Fibroblast of mammary gland (primary cell): ENCODE measurements around the gene ACO2.

Experiments
- DNase-seq: peaks from one replicate; pipeline ENCODE4 v3.0.0-alpha.2; 2010; ENCODE audit warnings: low read depth
- H3K4me3 ChIP-seq: 2 replicates; pipeline ENCODE4 v1.5.1; 2011; ENCODE audit warnings: low read depth, mild to moderate bottlenecking, low read length, moderate library complexity; ENCODE audit not compliant: control insufficient read depth
- CTCF ChIP-seq: conservative IDR thresholded peaks from 2 replicates; pipeline ENCODE4 v1.5.1; 2011; ENCODE audit warnings: low read depth, low read length, inconsistent platforms; ENCODE audit not compliant: control insufficient read depth, insufficient read depth

The ACO2 gene

DNA sequence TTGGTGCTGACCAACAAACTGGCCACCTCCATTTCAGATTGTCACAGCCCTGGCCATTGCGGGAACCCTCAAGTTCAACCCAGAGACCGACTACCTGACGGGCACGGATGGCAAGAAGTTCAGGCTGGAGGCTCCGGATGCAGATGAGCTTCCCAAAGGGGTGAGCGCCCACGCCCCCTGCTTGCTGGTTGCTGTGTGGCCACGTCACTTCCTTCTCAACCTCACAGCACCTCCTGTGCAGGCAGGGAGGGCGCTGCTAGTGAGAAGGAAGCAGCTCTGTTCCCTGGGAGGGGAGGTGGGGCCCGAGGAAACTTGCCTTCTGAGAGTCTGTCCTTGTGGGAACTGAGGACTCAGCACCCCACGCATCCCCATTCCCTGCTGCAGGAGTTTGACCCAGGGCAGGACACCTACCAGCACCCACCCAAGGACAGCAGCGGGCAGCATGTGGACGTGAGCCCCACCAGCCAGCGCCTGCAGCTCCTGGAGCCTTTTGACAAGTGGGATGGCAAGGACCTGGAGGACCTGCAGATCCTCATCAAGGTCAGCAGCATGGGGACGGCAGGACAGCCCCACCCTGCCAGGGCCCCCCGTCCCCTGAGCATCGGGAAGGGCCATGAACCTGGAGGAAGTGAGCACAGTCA, 56.0 kb downstream of the ACO2 start:
- DNase-seq, result peak; percentile 59
- H3K4me3 ChIP-seq, result no peak overlapping the region
- no peak for TF ChIP-seq CTCF

DNA sequence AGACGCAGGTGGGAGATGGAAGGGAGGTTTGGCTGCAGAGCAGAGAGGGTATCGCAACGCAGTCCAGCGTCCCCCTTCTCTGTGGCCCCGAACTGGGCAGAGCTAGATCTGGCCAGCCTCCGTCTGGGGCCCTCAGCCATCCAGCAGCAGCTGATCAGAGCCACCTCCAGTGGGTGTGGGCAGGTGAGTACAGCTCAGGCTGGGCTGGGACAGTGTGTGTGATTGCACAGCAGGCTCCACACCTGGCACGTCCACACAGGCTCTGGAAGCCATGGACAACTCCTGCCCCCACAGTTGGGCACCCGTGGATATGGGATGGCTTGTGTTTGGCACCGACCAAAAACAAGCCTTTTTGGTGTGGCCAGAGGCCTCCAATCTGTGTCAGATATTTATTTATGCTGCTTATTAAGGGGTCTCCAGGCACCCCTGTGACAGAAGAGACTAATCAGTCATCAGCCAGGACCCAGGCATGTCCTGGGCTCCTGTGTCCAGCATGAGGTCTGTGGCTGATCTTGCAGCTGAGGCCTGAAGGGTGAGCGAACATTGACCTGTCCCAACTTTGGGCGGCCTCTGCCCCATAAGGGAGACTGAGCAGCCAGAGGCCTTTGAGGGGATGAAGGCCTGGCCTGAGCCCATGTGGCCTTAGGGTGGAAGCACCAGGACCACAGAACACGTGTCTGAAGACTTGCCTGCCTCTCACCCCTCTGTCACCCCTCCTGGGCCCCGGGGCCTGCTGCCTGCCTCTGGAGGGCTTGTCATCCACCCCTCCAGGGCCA, 56.7 kb downstream of the ACO2 start:
- DNase-seq, result no peak
- TF ChIP-seq CTCF, result no peak
- no peak overlapping the region for H3K4me3 ChIP-seq

- no peak for TF ChIP-seq CTCF
- H3K4me3 ChIP-seq, result no peak overlapping the region
- DNase-seq, result no peak
Measured at GRCh38 chr22:41526226-41526829, 57.4 kb downstream of the ACO2 start.

DNA sequence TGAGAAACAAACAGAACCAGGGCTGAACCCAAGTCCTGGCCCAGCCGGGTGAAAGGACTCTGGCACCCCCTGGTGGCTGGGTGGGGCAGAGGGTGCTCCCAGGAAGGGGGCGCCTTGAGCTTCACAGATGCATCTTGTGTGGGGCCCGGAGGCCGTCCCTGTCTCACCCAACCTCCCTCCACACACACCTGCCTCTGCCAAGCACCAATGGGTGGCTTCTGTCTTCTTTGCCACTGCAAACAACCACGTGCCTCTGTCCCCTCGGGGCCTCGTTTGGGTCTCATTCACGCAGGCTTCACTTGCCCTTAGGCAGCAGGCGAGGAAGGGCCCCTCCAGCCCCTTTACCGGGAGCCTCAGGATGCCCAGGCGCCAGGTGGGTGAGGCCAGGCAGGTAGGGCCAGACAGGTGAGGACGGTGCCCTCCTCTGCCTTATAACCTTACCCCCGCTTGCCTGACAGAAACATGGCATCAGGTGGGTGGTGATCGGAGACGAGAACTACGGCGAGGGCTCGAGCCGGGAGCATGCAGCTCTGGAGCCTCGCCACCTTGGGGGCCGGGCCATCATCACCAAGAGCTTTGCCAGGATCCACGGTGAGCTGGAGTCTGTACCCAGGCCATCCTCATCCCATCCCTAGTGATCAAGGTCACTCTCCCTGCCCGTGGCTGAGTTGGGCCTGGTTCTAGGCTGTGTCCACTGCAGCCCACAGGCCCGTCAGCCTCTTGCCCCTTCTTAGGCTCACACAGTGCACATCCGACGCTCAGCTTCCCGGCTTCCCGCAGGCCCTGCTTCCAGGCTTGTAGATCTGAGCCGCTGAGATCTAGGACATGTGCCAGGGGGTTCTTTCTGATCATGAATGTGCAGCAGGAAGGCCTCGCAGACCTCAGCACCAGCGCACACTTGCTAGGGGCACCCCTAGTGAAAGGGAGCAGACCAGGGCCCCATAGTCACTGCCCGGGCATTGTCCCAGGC, 58.2 kb downstream of the ACO2 start:
- TF ChIP-seq CTCF, result peak; percentile 84
- DNase-seq, result peak; percentile 47
- no peak overlapping the region for H3K4me3 ChIP-seq

GRCh38 chr22:41528132-41528766, 59.3 kb downstream of the ACO2 start:
- no peak for DNase-seq
- TF ChIP-seq CTCF, result no peak
- H3K4me3 ChIP-seq, result no peak overlapping the region
